Muscle of leg (tissue), 11 donors: ENCODE results near the gene STX18. TPM values are rescaled to one million over a fixed set of nuclear protein-coding genes. Genes with fewer than 3 reads are reported as not detected.
"Not testable (repeated sequence)": the region's sequence is repeated elsewhere in the genome, so short reads cannot be mapped to it uniquely, and the experiment has no call there.

Experiments
- DNase-seq: peaks from one replicate; pipeline ENCODE4 v3.0.0; 2013
- H3K27ac ChIP-seq: one replicate; pipeline ENCODE4 v1.5.1; 2013; ENCODE audit warnings: mild to moderate bottlenecking, low read length, control low read depth
- H3K27me3 ChIP-seq: one replicate; pipeline ENCODE4 v1.6.1; 2013; ENCODE audit warnings: low read length; ENCODE audit not compliant: control insufficient read depth, insufficient read depth
- H3K36me3 ChIP-seq: one replicate; pipeline ENCODE4 v1.6.1; 2013; ENCODE audit warnings: low read length; ENCODE audit not compliant: control insufficient read depth, insufficient read depth
- H3K4me1 ChIP-seq: one replicate; pipeline ENCODE4 v1.6.1; 2013; ENCODE audit warnings: low read length; ENCODE audit not compliant: control insufficient read depth, insufficient read depth
- H3K4me3 ChIP-seq: one replicate; pipeline ENCODE4 v1.5.1; 2013; ENCODE audit warnings: low read length, control low read depth
- H3K9me3 ChIP-seq: replicated peaks from 2 replicates; pipeline ENCODE4 v1.6.1; 2013; ENCODE audit warnings: low read depth, low read length; ENCODE audit not compliant: control insufficient read depth
- WGBS: methylation state at CpG from one replicate; pipeline ENCODE4 v1.1.5; 2013; ENCODE audit warnings: missing lambda C conversion rate; ENCODE audit not compliant: insufficient coverage; 5-methylcytosine and 5-hydroxymethylcytosine counted together
- polyA plus RNA-seq, 8 donors: library from polyadenylated mRNA; unstranded; fragments of 120-200 nt; gene quantifications; one replicate each; pipeline versions ENCODE4 v1.2.1 to v1.2.3, GENCODE V29; 2013; ENCODE audit warnings: inconsistent platforms in 1 of 8, low replicate concordance in 1 of 8; ENCODE audit not compliant: insufficient read length in 8 of 8, insufficient read depth in 1 of 8
- total RNA-seq: library from RNA; stranded (reverse); fragments of 120-200 nt; gene quantifications from one replicate; pipeline ENCODE4 v1.2.4, GENCODE V29; 2013

The STX18 gene
- total and polyA plus RNA-seq, 9 donors, result 22.4 to 30.9 (median 26.7) TPM

DNA sequence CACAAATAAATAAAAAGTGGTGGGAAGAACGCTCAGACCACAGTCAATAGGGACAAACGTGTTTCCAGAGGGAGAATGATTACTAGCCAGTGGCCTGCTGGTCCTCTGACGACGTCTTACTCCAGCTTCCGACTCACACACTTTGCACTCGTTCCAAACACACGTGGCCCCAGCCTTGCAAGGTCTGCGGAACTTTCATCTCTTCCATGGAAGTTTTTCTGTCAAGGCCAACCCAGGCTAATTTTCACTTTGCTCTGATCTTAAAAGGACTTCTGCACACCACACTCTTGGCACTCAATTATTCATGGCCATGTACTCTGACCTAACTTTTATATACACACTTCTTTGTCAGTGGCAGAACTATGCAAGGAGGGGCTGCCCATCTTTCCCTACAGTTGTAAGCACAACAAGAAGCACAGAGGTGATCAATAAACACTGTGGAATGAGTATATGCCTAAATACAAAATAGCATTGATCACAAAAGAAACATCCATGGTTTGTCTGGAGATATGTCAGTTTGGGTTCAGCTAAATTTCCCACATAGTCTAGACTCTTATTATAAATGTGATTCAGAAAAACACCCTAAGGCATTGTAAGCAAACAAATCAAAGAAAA, 69.4 kb downstream of the STX18 start:
- H3K27me3 ChIP-seq, result no peaks in the 10 kb centered on the region
- peaks cover 28% of the 10 kb centered on the region for H3K36me3 ChIP-seq
- WGBS, result 76% methylated on average over 7 of the region's 8 CpGs
- no peaks in the 10 kb centered on the region for H3K4me1 ChIP-seq
- no peak for DNase-seq
- no peak overlapping the region for H3K27ac ChIP-seq
- no peak overlapping the region for H3K4me3 ChIP-seq
- H3K9me3 ChIP-seq, result no peaks in the 10 kb centered on the region

DNA sequence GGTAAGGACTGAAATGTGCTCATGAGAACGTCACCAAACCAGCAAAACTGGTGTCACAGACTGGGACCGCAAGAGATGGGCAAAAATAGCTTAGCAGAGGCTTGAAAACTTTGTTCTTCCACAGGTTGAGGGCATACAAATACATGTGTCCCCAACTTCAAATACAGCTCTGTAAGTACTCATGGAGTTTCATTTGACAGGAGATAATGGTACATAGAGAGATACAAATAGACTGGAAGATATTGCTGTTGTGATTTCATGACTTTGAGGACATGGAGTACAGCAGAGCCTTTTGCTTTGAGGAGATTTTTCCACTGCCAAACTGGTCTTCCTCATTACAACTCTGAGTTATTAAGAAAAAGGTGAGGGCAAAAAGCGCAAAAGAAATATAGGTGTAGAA, 70.7 kb downstream of the STX18 start:
- no CpG with 5 or more reads among the region's 3 CpGs for WGBS
- no peak for DNase-seq
- Histone ChIP-seq H3K36me3 (peaks cover 40% of the 10 kb centered on the region), H3K27ac (no peak overlapping the region), H3K4me3 (no peak overlapping the region), H3K9me3 (no peaks in the 10 kb centered on the region), H3K27me3 (no peaks in the 10 kb centered on the region), H3K4me1 (no peaks in the 10 kb centered on the region)

DNA sequence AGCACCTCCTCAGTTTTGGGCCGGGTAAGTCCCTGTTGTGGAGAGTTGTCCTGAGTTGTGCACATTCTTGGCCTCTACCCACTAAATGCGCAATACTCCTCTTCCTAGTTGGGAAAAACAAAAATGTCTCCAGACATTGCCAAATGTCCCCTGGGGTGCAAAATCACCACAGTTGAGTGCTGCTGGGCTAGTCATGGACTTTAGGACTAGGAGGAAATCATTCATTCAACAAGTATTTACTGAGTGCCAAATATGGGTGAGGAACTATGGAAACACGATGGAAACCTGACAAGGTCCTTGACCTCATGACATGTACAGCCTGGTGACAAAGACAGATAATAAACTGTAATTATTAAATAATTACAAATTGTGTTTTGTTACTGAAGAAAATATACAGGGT, 71.6 kb downstream of the STX18 start:
- H3K36me3 ChIP-seq, result peaks cover 48% of the 10 kb centered on the region
- no peaks in the 10 kb centered on the region for H3K9me3 ChIP-seq
- DNase-seq, result no peak
- 80% methylated on average over 1 of the region's 3 CpGs for WGBS
- no peak overlapping the region for H3K27ac ChIP-seq
- H3K4me1 ChIP-seq, result no peaks in the 10 kb centered on the region
- no peaks in the 10 kb centered on the region for H3K27me3 ChIP-seq
- no peak overlapping the region for H3K4me3 ChIP-seq

DNA sequence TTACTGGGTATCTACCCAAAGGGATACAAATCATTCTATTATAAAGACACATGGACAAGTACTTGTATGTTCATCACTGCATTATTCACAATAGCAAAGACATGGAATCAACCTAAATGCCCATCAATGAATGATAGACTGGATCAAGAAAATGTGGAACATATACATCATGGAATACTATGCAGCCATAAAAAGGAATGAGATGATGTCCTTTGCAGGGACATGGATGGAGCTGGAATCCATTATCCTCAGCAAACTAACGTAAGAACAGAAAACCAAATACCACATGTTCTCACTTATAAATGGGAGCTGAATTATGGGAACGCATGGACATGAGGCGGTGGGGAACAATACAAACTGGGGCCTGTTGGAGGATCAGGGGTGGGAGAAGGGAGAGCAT, 76.6 kb downstream of the STX18 start:
- not testable (repeated sequence) for DNase-seq, H3K4me3 ChIP-seq, H3K27me3 ChIP-seq, H3K27ac ChIP-seq, H3K9me3 ChIP-seq, H3K4me1 ChIP-seq
- WGBS, result 100% methylated on average over 2 of the region's 3 CpGs
- peaks cover 37% of the 10 kb centered on the region for H3K36me3 ChIP-seq

DNA sequence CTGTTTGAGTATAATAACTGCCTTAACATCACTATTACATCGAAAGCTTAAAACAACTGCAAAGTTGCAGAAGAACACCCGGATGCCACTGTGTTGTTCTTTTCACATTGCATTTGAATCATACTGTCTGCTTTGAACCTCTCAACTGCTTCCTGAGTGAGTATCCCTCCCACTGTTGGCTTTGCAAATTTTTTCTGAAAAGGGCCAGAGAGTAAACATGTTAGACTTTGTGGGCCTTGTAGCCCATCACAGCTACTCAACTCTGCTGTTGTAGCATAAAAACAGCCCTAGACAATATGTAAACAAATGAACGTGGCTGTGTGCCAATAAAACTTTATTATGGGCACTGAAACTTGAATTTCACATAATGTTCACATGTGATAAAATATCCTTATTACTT, 78.9 kb downstream of the STX18 start:
- 73% methylated on average over 2 of the region's 3 CpGs for WGBS
- H3K27me3 ChIP-seq, result no peaks in the 10 kb centered on the region
- no peak overlapping the region for H3K27ac ChIP-seq
- peaks cover 26% of the 10 kb centered on the region for H3K36me3 ChIP-seq
- no peak for DNase-seq
- H3K9me3 ChIP-seq, result no peaks in the 10 kb centered on the region
- no peaks in the 10 kb centered on the region for H3K4me1 ChIP-seq
- no peak overlapping the region for H3K4me3 ChIP-seq

DNA sequence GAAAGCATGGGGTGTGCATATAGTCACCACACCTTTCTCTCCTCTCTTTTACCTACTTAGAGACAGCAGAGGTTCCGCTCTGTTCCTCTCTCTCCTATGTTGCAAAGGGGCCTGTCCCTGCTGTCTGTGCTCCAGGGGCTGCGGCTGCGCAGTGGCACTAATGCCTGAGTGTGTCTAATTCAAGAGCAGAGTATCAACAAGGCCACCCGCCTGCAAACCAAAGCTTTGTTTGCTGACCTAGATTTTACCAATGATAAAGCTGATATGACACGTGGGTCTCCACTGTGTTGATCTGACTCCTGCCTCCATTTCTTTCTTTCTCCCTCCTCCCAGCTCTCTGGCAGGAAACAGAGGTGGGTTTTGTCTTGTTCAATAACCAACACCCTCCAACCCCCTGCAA, 80.0 kb downstream of the STX18 start:
- 83% methylated on average over 5 of the region's 5 CpGs for WGBS
- no peak for DNase-seq
- Histone ChIP-seq H3K27ac (no peak overlapping the region), H3K4me1 (no peaks in the 10 kb centered on the region), H3K4me3 (no peak overlapping the region), H3K9me3 (no peaks in the 10 kb centered on the region), H3K27me3 (no peaks in the 10 kb centered on the region), H3K36me3 (peaks cover 22% of the 10 kb centered on the region)

DNA sequence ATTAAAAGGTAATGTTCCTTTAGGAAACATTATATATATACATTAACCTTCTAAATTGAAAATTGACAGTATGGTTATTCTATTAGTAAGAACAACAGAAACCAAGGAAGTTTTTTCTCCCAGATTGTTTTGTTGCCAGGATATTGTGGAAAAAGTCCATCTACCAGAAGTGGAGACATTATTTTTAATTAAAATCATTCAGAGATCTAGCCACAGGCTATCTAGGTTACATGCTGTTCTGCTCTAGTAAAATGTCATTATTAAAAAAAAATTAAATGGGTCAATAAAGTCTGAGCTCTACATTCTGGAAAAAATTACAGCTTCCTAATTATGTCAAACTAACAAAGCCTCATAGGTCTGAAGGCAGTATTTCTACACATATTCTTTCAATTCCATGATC, 80.7 kb downstream of the STX18 start:
- Histone ChIP-seq H3K27ac (no peak overlapping the region), H3K4me1 (no peaks in the 10 kb centered on the region), H3K9me3 (no peaks in the 10 kb centered on the region), H3K36me3 (peaks cover 22% of the 10 kb centered on the region), H3K27me3 (no peaks in the 10 kb centered on the region), H3K4me3 (no peak overlapping the region)
- no peak for DNase-seq

DNA sequence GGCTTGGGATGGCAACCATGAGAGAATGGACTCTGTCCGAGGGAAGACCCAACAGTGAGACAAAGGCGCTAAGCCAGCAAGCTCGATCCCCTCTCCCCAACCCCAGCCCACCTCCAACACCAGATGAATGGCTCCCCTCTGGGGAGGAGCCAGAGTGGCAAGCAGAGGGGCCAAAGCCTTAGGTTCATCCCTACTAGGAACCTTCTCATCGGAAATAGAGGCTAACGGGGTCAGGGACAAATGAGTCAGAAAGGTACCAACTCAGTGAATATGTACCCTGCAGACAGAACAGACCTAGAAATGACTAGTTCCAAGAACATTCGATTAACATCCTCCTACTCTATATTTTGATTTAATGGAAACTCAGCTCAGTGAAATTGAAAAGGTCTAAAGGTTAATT, 81.1 kb downstream of the STX18 start:
- peaks cover 24% of the 10 kb centered on the region for H3K36me3 ChIP-seq
- no peak overlapping the region for H3K27ac ChIP-seq
- 40% methylated on average over 1 of the region's 6 CpGs for WGBS
- H3K9me3 ChIP-seq, result no peaks in the 10 kb centered on the region
- H3K27me3 ChIP-seq, result no peaks in the 10 kb centered on the region
- no peak overlapping the region for H3K4me3 ChIP-seq
- no peak for DNase-seq
- no peaks in the 10 kb centered on the region for H3K4me1 ChIP-seq

DNA sequence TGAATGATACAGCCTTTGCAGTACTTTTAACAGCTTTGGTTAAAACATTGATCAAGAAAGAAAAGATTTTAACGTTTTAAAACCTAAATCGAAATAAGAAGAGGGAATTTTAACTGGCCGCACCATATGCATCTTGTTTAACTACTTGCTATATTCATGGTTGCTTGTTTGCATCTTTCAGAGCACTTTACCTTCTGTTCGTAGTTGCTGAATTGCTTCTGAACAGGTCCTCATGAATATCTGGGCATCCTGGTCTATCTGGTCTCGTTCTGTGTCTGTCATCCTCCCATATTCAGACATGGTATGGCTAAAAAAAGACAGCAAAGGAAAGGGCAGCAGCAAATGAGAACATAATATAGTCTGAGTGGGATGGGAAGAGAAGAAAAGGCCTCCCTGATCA, 82.7 kb downstream of the STX18 start:
- no peaks in the 10 kb centered on the region for H3K27me3 ChIP-seq
- 100% methylated on average over 1 of the region's 5 CpGs for WGBS
- no peak for DNase-seq
- H3K4me1 ChIP-seq, result no peaks in the 10 kb centered on the region
- no peak overlapping the region for H3K4me3 ChIP-seq
- no peak overlapping the region for H3K27ac ChIP-seq
- H3K9me3 ChIP-seq, result no peaks in the 10 kb centered on the region
- H3K36me3 ChIP-seq, result peaks cover 28% of the 10 kb centered on the region

DNA sequence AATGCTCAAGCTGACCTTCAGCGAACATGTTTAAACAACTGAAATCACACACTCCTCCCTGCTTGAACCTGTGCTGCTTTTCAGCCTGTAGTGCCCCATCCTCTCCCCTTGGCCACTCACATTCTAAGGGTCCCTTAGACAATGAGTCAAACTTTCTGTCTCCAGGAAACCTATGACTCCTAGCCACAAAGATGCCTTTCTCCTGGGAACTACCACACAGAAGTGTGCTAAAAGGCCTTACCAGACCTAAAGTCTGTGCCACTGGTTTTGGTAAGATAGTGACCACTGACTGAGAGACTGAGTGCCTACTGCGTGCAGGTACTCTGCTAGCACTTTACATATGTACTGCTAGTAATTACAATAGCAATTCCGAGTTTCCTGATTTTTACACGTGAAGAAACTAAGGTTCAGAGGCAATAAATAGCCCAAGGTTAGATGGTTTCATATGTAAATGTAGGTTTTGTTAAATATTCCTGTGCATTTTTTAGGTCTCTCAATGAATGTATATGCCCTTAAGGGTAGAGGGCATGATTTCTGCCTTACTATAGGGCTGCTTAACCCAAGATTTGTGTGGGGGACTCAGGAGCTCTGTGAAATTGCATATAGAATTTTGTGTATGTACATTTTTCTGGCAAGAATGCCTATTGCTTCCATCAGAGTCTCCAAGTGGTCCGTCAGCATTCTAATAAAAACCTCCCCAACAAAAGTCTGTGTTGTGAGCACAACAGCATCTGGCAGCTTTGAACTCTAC, 83.9 kb downstream of the STX18 start:
- Histone ChIP-seq H3K27ac (no peak overlapping the region), H3K4me3 (no peak overlapping the region), H3K9me3 (no peaks in the 10 kb centered on the region), H3K36me3 (peaks cover 40% of the 10 kb centered on the region), H3K4me1 (no peaks in the 10 kb centered on the region), H3K27me3 (no peaks in the 10 kb centered on the region)
- DNase-seq, result no peak
- WGBS, result 89% methylated on average over 1 of the region's 5 CpGs
